Measurements from ENCODE around the gene TSC22D3.

DNA sequence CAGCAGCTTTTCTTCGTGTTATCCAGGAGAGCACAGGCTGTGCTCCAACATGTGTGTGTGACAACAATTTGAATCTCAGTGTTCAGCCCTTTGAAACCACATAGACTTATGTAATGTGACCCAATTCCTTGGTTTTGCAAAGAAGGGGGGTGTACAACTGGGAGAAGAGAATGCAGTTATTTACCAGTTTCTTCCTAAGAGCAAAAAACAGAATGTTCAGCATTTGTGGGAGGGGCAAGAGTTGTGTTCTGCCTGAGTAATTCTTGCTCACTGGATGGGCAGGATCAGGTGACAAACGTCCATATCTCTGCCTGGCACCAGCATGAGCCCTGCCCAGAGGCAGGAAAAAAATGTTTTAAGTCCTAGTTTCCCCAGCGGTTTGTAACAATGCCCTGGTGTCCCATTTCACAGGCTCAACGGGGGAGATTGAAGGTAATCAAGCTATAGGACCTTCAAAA lies 75.2 kb downstream of the TSC22D3 start:
- TF ChIP-seq POLR2A (IDR thresholded peaks at IDR 0.05; ENCODE audit: low read depth, low read length) (no peak), POLR2AphosphoS5 (IDR thresholded peaks at IDR 0.05; ENCODE audit: low read depth, low read length) (no peak), TAF1 (IDR thresholded peaks at IDR 0.05; ENCODE audit: borderline replicate concordance, low read depth, low read length) (no peak)
